Stimulated activated memory B cell treated with anti-CD40 and anti-IgM and Interleukin-4, amounts not matched to agents 10 μg/mL and 1 μg/mL and 100 μg/mL, for 72 hours (primary cell): ENCODE measurements around the gene ZYX.

ENCODE experiments used
- ATAC-seq: fragments of 150-1000 bp; cut with Tn5 transposase; 2 replicates; pipeline ENCODE4 v1.10.0; 2021
- H3K27ac Mint-ChIP-seq: one replicate; pipeline ENCODE4 v1.8.0; 2022; ENCODE audit warnings: mild to moderate bottlenecking, mixed read lengths
- H3K27me3 Mint-ChIP-seq: one replicate; pipeline ENCODE4 v1.8.0; 2022; ENCODE audit warnings: mixed read lengths
- H3K36me3 Mint-ChIP-seq: one replicate; pipeline ENCODE4 v1.8.0; 2022; ENCODE audit warnings: mixed read lengths
- H3K4me1 Mint-ChIP-seq: one replicate; pipeline ENCODE4 v1.8.0; 2022; ENCODE audit warnings: mixed read lengths
- H3K4me3 Mint-ChIP-seq: one replicate; pipeline ENCODE4 v1.8.0; 2022; ENCODE audit warnings: mild to moderate bottlenecking, moderate library complexity, mixed read lengths
- H3K9me3 Mint-ChIP-seq: one replicate; pipeline ENCODE4 v1.8.0; 2022; ENCODE audit warnings: mixed read lengths

Gene ZYX

GRCh38 chr7:143433759-143434158 lies 52.6 kb downstream of the ZYX start:
- H3K9me3 Mint-ChIP-seq, result no peaks in the 10 kb centered on the region
- ATAC-seq, result no peak
- no peak overlapping the region for H3K4me3 Mint-ChIP-seq
- H3K36me3 Mint-ChIP-seq, result no peaks in the 10 kb centered on the region
- peaks cover 46% of the 10 kb centered on the region for H3K27me3 Mint-ChIP-seq
- no peak overlapping the region for H3K27ac Mint-ChIP-seq
- H3K4me1 Mint-ChIP-seq, result peaks cover 18% of the 10 kb centered on the region

DNA sequence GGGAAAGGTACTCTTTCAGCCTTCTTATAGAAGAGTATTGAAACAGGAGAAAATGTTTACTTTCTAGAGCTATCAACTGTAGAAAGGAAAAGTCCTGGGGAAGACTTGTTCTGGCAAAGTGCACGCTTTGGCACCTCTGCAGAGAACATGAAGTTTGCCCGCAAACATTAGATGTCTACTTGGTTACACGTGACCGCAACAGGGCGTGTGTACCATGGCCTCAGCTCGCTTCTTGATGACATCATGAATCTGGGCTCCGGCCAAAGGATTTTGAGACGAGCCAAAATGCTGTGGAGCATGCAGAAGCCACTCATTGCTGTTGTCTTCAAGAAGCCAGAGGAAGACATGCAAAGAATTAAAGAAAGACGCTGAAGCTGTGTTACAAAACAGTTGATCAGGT lies 53.5 kb downstream of the ZYX start:
- Mint-ChIP-seq H3K27me3 (peaks cover 46% of the 10 kb centered on the region), H3K9me3 (no peaks in the 10 kb centered on the region), H3K27ac (no peak overlapping the region), H3K4me3 (no peak overlapping the region), H3K4me1 (peaks cover 18% of the 10 kb centered on the region), H3K36me3 (no peaks in the 10 kb centered on the region)
- ATAC-seq, result no peak

- Mint-ChIP-seq H3K27me3 (peaks cover 46% of the 10 kb centered on the region), H3K9me3 (no peaks in the 10 kb centered on the region), H3K4me3 (no peak overlapping the region), H3K27ac (no peak overlapping the region), H3K4me1 (peaks cover 18% of the 10 kb centered on the region), H3K36me3 (no peaks in the 10 kb centered on the region)
- no peak for ATAC-seq
These were observed 54.1 kb downstream of the ZYX start for GRCh38 chr7:143435266-143435665.

DNA sequence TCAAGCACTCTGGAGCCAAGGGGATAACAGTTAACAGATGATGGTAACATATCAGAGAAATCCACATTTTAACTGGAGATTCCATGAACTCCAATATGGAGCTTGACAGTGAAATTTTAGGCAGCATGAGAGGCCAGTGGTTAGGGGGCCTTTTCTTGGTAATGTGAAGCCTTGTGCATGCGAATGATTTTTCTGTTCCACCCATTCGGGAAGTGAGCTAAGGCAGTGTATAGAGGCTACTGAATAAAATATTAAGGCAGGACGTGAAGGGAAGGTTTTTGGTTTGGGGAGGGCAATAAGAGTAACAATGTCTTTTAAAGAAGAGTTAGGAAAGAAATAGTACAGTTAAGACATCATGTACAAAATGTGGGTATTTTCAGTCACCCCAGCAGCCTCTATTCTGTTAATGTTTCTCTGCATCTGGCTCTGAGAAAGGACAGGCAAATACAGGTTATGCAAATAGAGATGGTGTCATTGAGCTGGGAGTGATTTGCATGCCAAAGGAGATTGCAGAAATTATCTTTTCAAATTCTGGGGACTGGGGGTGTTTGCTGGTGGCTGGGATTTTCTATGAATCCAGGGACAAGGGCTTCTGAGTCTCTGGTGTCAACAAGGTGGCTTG lies 55.3 kb downstream of the ZYX start:
- no peaks in the 10 kb centered on the region for H3K9me3 Mint-ChIP-seq
- H3K4me3 Mint-ChIP-seq, result no peak overlapping the region
- no peak for ATAC-seq
- peaks cover 18% of the 10 kb centered on the region for H3K4me1 Mint-ChIP-seq
- no peaks in the 10 kb centered on the region for H3K36me3 Mint-ChIP-seq
- peaks cover 37% of the 10 kb centered on the region for H3K27me3 Mint-ChIP-seq
- no peak overlapping the region for H3K27ac Mint-ChIP-seq

DNA sequence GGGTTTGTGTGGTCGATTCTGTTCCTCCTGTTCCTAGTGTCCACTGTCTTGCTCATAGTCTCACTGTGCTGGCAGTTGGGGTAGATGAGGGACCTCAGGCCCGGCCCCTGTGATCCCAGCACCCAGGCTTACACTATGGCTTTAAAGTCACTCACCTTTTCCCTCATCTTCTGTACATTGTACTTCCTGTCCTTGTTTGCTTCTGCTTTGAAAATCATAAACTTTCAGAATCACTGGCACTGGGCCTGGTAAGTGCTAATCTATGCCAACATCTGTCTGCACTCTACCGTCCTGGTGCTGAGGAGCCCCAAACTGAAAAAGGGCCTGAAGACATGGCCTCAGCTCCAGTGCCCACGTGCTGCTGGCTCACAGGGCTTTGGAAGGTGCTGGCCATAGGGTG lies 56.4 kb downstream of the ZYX start:
- H3K27me3 Mint-ChIP-seq, result peaks cover 31% of the 10 kb centered on the region
- no peak for ATAC-seq
- H3K4me1 Mint-ChIP-seq, result peaks cover 18% of the 10 kb centered on the region
- H3K4me3 Mint-ChIP-seq, result no peak overlapping the region
- H3K36me3 Mint-ChIP-seq, result no peaks in the 10 kb centered on the region
- H3K27ac Mint-ChIP-seq, result no peak overlapping the region
- no peaks in the 10 kb centered on the region for H3K9me3 Mint-ChIP-seq

DNA sequence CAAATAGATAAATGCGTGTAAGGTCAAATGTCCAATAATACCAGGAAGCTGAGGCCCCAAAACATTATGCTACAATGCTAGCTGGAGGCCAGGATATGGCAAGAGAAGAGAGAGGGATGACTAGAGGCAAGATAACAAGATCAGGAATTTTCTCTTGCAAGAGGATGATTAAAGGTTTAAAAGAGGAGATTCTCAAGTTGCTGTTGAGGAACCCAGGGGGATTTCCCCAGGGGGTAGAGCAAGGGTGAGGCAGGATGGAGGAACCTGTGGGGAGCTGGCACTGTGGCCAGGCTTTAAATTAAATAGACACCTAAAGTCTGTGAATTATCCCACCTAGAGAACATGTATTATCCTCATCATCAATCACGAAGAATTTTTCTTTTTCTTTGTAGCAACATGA lies 58.7 kb downstream of the ZYX start:
- ATAC-seq, result no peak
- Mint-ChIP-seq H3K27ac (no peak overlapping the region), H3K4me3 (no peak overlapping the region), H3K4me1 (peaks cover 18% of the 10 kb centered on the region), H3K27me3 (peaks cover 22% of the 10 kb centered on the region), H3K36me3 (no peaks in the 10 kb centered on the region), H3K9me3 (no peaks in the 10 kb centered on the region)
